GM11168 (cell line): ENCODE results near the gene RAB34.
"Not testable (repeated sequence)": the region's sequence is repeated elsewhere in the genome, so short reads cannot be mapped to it uniquely, and the experiment has no call there.

ENCODE experiments used
- in situ Hi-C: fragments of 300-500 bp; cut with MboI; formaldehyde crosslinking; loops from one replicate; pipeline ENCODE4 v1.12.0; 2022; ENCODE audit warnings: low sequenced_read_pairs; ENCODE audit not compliant: unreplicated experiment

The RAB34 gene

GRCh38 chr17:28733346-28733745 lies 15.7 kb upstream of the RAB34 start:
- in situ Hi-C loops, result no loop called here

GRCh38 chr17:28729950-28730330 lies 12.3 kb upstream of the RAB34 start:
- in situ Hi-C loops, result no loop called here

GRCh38 chr17:28728364-28729200 lies 10.9 kb upstream of the RAB34 start, which contains the start of gene NEK8:
Gene NEK8 (plus strand): TSS chr17:28728788. CDS start chr17:28728814, 26 bp downstream.
- in situ Hi-C loops, result no loop called here

GRCh38 chr17:28726627-28727491 lies 9.2 kb upstream of the RAB34 start:
- in situ Hi-C loops, result no loop called here

- in situ Hi-C loops, result no loop called here
These were observed 8.6 kb upstream of the RAB34 start, which contains the start of gene TLCD1 for GRCh38 chr17:28726226-28726626. Gene TLCD1 (minus strand): TSS chr17:28726233. CDS start chr17:28726097, 136 bp downstream.

- in situ Hi-C loops, result no loop called here
These were observed 8.1 kb upstream of the RAB34 start for GRCh38 chr17:28725660-28726225.

GRCh38 chr17:28725166-28725659 lies 7.5 kb upstream of the RAB34 start:
- in situ Hi-C loops, result no loop called here

DNA sequence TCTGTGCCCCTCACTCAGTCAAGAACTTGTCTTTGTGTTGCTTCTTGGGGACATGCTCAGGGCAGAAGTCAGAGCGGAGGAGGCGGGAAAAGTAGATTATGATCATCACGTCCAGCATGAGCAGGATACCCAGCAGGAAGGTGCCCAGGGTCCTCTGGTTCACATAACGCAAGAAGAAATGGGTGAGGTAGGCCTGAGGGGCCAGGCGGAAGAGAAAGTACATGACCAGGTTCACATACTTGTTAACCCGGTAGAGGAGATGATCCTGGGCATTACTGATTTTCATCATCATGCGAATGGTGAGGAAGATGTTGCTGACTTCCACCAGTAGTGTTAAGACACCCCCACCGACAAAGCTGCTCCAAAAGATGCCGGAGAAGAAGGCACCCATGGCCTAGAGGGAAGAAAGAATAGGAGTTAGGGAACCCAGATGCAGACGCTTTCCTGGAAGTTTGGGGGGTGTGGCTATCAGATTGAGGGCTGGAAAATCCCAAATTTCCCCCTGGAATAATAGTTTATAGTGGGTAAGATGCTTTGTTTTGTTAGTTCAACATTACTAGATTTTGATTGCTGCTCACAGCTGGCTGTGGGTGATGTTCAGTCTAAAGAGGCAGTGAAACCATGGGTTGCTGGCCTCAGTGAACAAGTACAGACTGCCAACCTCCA lies 7.0 kb upstream of the RAB34 start:
- in situ Hi-C loops, result no loop called here

DNA sequence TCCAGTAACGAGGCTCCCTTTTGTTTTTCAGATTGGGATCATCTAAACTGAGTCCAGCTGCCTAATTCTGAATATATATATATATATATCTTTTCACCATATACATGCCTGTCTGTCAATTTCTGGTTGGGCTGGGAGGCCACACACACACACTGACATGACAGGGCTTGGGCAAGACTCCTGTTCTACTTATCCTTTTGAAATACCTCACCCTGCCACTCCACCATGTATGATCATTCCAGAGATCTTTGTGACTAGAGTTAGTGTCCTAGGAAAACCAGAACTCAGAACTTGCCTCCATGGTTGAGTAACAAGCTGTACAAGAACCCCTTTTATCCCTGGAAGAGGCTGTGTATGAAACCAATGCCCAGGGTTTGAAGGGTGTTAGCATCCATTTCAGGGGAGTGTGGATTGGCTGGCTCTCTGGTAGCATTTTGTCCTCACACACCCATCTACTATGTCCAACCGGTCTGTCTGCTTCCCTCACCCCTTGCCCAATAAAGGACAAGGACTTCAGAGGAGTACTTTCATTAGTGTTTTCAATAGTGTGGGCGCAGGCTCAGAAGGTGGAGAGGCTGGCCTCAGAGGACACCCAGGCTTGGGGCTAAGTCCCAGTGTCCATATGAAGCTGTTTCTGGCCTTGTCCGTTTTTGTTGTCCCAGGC lies 6.3 kb upstream of the RAB34 start:
- in situ Hi-C loops, result not testable (repeated sequence)

- in situ Hi-C loops, result no loop called here
These were observed 5.6 kb upstream of the RAB34 start for GRCh38 chr17:28723159-28723835.

- in situ Hi-C loops, result no loop called here
These were observed 4.9 kb upstream of the RAB34 start for GRCh38 chr17:28722417-28723158.

DNA sequence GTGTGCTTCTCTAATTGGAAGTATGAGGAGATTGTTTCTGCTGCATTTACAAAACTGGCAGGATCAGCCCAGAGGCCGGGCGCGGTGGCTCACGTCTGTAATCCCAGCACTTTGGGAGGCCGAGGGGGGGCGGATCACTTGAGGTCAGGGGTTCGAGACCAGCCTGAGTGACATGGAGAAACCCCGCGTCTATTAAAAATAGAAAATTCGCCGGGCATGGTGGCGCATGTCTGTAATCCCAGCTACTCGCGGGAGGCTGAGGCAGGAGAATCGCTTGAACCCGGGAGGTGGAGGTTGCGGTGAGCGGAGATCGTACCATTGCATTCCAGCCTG lies 3.3 kb upstream of the RAB34 start:
- in situ Hi-C loops, result not testable (repeated sequence)

- in situ Hi-C loops, result no loop called here
These were observed 2.8 kb upstream of the RAB34 start for GRCh38 chr17:28720247-28720996.

- in situ Hi-C loops, result no loop called here
These were observed 1.4 kb upstream of the RAB34 start for GRCh38 chr17:28719021-28719433.

DNA sequence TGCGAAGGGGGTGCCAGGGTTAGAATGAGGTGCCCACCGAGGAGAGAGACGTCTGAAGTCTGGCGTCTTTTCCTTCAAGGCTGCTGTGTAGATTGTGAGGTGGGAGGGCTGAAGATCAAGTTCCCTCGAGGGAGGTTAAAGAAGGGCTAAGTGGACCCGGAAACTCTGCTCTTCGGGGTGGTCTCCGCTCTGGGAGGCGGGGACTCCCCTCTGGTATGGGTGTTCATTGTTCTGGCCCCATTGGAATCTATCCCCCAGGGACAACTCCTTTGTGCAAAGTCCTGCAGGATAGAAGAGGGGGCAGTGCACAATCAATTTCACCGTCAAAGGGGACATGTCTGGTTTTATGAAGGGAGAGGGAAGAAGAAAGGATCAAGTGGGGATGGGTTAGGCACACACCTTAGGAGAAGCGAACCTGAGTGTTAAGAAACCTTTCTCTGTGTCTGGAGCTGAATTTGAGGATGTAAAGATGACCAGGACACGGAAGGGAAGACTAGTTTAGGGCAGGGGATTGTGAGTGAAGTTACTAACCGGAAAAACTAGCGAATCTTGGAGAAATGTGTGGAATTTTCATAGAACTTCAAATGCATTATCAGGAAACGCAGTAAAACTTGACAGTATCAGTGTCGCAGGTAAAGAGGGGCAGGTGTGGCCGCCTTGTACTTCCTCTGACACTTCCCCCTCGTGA lies 809 bp upstream of the RAB34 start:
- in situ Hi-C loops, result no loop called here

DNA sequence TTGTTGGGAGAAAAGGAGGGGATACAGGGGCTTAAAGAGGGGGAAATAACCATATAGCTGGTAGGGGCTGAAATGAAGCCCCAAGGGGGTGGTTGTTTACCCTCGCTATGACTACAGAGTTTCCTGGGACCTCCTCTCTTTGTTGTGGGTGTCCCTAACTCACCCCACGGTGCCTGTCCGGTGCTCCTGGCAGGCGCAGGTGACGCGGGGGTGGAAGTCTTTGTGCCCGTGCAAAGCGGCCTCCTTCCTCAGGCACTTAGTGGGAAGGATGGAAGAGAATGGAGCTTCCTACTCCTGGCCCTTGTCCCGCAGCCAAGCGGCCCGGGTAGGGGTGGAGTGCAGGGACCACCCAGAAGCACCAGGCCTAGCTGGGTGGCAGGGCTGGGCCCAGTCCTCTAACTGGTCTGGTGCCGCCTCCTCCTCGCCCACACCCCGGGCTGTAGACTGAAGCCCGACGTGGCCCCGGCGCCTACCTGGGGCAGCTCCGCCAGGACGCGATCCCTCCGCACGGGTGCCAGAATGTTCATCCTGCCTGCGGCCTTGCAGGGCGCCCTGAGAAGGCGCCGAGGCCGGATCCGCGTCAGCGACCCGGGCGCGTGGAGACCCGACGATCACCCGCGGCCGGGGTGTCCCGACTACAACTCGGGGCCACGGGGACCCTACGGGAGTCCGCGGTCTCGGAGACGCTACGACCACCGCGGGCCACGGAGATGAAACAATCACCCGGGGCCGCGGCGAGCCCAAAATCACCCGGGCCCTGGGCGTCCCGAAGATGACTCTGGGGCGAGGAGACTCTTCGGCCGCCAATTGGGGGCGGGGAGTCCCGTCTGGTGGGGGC lies 709 bp downstream of the RAB34 start:
- in situ Hi-C loops, result no loop called here
